VCaP (cell line): Measurements from ENCODE around the gene APMAP.
"Not testable (repeated sequence)": the region's sequence is repeated elsewhere in the genome, so short reads cannot be mapped to it uniquely, and the experiment has no call there.

Experiments
- H3K27ac ChIP-seq: fragments of 450-650 bp; 2 replicates; pipeline ENCODE4 v1.5.1; 2017
- TF ChIP-seq, protein P1 (sequence below): fragments of 450-650 bp; conservative IDR thresholded peaks from 2 replicates; pipeline ENCODE4 v1.5.1; 2017; ENCODE audit warnings: mild to moderate bottlenecking, moderate library complexity

APMAP gene

GRCh38 chr20:24951536-24952083, 40.9 kb downstream of the APMAP start:
- H3K27ac ChIP-seq, result no peak overlapping the region
- TF ChIP-seq, protein P1, sequence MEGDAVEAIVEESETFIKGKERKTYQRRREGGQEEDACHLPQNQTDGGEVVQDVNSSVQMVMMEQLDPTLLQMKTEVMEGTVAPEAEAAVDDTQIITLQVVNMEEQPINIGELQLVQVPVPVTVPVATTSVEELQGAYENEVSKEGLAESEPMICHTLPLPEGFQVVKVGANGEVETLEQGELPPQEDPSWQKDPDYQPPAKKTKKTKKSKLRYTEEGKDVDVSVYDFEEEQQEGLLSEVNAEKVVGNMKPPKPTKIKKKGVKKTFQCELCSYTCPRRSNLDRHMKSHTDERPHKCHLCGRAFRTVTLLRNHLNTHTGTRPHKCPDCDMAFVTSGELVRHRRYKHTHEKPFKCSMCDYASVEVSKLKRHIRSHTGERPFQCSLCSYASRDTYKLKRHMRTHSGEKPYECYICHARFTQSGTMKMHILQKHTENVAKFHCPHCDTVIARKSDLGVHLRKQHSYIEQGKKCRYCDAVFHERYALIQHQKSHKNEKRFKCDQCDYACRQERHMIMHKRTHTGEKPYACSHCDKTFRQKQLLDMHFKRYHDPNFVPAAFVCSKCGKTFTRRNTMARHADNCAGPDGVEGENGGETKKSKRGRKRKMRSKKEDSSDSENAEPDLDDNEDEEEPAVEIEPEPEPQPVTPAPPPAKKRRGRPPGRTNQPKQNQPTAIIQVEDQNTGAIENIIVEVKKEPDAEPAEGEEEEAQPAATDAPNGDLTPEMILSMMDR, result no peak

DNA sequence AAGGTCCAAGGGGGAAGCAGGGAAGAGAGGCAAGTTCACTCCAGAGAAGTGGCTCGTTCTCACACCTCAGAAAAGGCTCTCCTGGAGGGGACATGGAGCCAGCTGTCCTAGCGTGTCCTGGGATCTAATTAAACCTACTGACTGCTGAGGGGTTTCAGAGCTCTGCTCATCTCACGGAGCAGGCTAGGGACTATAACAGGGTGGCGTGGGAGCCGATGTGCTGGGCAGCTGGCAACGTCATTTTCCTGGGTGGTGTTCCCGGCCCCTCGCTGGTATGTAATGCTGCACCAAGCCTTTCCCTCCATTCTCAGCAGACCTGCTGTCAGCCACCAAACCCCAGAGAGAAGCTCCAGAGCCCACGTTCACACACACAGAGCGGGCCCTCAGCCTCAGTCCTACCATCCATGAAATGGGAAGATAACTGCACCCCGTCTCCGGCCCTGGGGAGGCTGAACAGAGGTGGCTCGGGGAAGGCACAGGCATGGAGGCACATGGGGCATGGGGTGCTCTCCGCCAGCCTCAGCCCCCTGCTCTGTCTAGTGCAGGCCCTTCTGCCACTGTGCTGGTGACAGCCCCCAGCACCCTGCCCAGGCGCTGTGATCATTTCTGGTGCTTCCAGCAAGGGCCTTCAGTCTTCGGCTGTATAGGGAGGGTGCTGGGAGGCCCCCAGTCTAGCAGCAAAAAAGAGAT, 41.6 kb downstream of the APMAP start:
- no peak overlapping the region for H3K27ac ChIP-seq
- TF ChIP-seq, protein P1, result no peak

GRCh38 chr20:24950128-24950835, 42.3 kb downstream of the APMAP start:
- TF ChIP-seq, protein P1, result no peak
- no peak overlapping the region for H3K27ac ChIP-seq

DNA sequence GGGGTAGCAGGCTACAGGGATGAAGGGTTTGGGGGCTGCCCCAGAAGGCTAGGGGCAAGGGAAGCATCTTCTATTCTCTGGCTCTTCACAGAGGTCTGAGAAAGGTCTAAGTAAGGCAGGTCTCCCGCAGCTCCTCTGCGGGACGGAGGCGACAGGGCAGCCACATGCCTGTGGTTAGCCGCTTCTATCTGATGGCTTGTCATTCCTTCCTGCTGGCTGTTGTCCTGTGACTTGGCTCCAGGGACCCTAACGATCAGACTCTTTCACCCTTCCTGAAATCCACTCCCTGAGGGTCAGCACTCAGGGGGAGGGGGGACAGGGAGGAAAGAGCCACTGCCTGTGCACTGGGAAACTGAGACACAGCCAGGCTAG, 42.8 kb downstream of the APMAP start:
- TF ChIP-seq, protein P1, result no peak
- no peak overlapping the region for H3K27ac ChIP-seq

GRCh38 chr20:24948939-24949679, 43.4 kb downstream of the APMAP start, which contains the start of gene CST7:
Gene CST7 (plus strand): TSS chr20:24949269. CDS start chr20:24949506, 237 bp downstream.
- H3K27ac ChIP-seq, result no peak within 1 kb of the TSS
- TF ChIP-seq, protein P1, result no peak

- not testable (repeated sequence) for H3K27ac ChIP-seq
Measured at GRCh38 chr20:24948396-24948938, 44.1 kb downstream of the APMAP start.

GRCh38 chr20:24946376-24946775, 46.2 kb downstream of the APMAP start:
- not testable (repeated sequence) for H3K27ac ChIP-seq

DNA sequence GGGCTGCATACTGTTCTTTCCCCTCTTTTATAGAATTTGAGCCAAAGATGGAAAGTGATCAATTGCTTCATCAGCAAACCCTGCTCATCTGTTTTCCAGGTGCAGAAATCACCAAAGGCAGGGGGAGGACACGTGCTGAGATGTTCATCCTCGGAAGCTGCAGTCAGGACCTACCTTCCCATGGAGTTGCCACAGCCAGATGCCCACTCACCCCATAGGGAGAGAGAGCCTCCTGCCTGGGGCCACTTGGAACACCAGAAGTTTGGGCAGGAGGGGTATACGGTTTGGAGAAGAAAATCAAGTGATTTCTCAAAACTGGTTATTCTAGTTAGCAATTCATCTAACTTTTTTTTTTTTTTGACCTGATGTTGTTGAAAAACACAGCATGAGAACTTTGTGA, 48.8 kb downstream of the APMAP start:
- no peak overlapping the region for H3K27ac ChIP-seq
- TF ChIP-seq, protein P1, result no peak
